H4 (cell line): ENCODE measurements around the gene PHLDA3. TPM values are rescaled to one million over a fixed set of nuclear protein-coding genes. Genes with fewer than 3 reads are reported as not detected.

Experiments used
- DNase-seq: peaks from one replicate; pipeline ENCODE4 v3.0.0-alpha.2; 2015; ENCODE audit warnings: low spot score
- total RNA-seq: library from RNA; depleted of rRNA; stranded (reverse); fragments of >200 nt; shearing (Covaris generic); gene quantifications from 2 replicates; pipeline ENCODE4 v1.2.3, GENCODE V29; 2014; rRNA removed

The PHLDA3 gene
- total RNA-seq, 1 experiment from 2014 or later = 16.6 TPM

- no peak for DNase-seq
These were observed 38.2 kb downstream of the PHLDA3 start for GRCh38 chr1:201430776-201431175.

GRCh38 chr1:201429736-201430501 lies 39.1 kb downstream of the PHLDA3 start:
- no peak for DNase-seq

- DNase-seq = no peak
These were observed 41.0 kb downstream of the PHLDA3 start for GRCh38 chr1:201427963-201428362.

- DNase-seq = no peak
These were observed 42.3 kb downstream of the PHLDA3 start for GRCh38 chr1:201426479-201427310.

- no peak for DNase-seq
These were observed 44.8 kb downstream of the PHLDA3 start for GRCh38 chr1:201424146-201424545.

GRCh38 chr1:201423655-201424054 lies 45.3 kb downstream of the PHLDA3 start:
- DNase-seq = no peak

- DNase-seq = no peak
These were observed 46.5 kb downstream of the PHLDA3 start for GRCh38 chr1:201422436-201423030.

GRCh38 chr1:201422026-201422425 lies 47.0 kb downstream of the PHLDA3 start:
- no peak for DNase-seq

GRCh38 chr1:201421041-201421440 lies 47.9 kb downstream of the PHLDA3 start:
- DNase-seq = no peak

GRCh38 chr1:201420608-201421002 lies 48.4 kb downstream of the PHLDA3 start:
- DNase-seq = no peak

GRCh38 chr1:201419746-201420607 lies 49.0 kb downstream of the PHLDA3 start:
- DNase-seq = no peak

GRCh38 chr1:201419256-201419655 lies 49.7 kb downstream of the PHLDA3 start:
- no peak for DNase-seq

- DNase-seq = no peak
These were observed 50.5 kb downstream of the PHLDA3 start for GRCh38 chr1:201418461-201418860.

Other genes with a start within 250 kb of the PHLDA3 start
- not detected in 2 replicates for gene PKP1, start 185.7 kb downstream of the PHLDA3 start, total RNA-seq
- not detected in 2 replicates for gene TNNT2, start 91.5 kb downstream of the PHLDA3 start, total RNA-seq
- not detected in 2 replicates for gene LAD1, start 69.9 kb downstream of the PHLDA3 start, total RNA-seq
- not detected in 2 replicates for gene TNNI1, start 47.5 kb downstream of the PHLDA3 start, total RNA-seq
- 402 and 518 TPM in 2 replicates for gene CSRP1, start 37.9 kb upstream of the PHLDA3 start, total RNA-seq
- 13.1 and 16.1 TPM in 2 replicates for gene NAV1, start 69.9 kb upstream of the PHLDA3 start, total RNA-seq